ENCODE measurements around the gene BZW2.

GRCh38 chr7:16603633-16604032 is 42.3 kb upstream of the BZW2 start:
- TF ChIP-seq POLR2A (IDR thresholded peaks at IDR 0.05) (no peak), EP300 (IDR thresholded peaks at IDR 0.05) (no peak)
- TF ChIP-seq, protein P1, sequence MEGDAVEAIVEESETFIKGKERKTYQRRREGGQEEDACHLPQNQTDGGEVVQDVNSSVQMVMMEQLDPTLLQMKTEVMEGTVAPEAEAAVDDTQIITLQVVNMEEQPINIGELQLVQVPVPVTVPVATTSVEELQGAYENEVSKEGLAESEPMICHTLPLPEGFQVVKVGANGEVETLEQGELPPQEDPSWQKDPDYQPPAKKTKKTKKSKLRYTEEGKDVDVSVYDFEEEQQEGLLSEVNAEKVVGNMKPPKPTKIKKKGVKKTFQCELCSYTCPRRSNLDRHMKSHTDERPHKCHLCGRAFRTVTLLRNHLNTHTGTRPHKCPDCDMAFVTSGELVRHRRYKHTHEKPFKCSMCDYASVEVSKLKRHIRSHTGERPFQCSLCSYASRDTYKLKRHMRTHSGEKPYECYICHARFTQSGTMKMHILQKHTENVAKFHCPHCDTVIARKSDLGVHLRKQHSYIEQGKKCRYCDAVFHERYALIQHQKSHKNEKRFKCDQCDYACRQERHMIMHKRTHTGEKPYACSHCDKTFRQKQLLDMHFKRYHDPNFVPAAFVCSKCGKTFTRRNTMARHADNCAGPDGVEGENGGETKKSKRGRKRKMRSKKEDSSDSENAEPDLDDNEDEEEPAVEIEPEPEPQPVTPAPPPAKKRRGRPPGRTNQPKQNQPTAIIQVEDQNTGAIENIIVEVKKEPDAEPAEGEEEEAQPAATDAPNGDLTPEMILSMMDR (IDR thresholded peaks at IDR 0.05) = no peak

Data from tibial nerve (tissue), 4 donors.